ENCODE measurements around the gene SMIM38. TPM values are rescaled to one million over a fixed set of nuclear protein-coding genes. Genes with fewer than 3 reads are reported as not detected.
"Not testable (repeated sequence)": the region's sequence is repeated elsewhere in the genome, so short reads cannot be mapped to it uniquely, and the experiment has no call there.

Gene SMIM38
- total RNA-seq, 1 donor from 2014 or later = 0.26 TPM

DNA sequence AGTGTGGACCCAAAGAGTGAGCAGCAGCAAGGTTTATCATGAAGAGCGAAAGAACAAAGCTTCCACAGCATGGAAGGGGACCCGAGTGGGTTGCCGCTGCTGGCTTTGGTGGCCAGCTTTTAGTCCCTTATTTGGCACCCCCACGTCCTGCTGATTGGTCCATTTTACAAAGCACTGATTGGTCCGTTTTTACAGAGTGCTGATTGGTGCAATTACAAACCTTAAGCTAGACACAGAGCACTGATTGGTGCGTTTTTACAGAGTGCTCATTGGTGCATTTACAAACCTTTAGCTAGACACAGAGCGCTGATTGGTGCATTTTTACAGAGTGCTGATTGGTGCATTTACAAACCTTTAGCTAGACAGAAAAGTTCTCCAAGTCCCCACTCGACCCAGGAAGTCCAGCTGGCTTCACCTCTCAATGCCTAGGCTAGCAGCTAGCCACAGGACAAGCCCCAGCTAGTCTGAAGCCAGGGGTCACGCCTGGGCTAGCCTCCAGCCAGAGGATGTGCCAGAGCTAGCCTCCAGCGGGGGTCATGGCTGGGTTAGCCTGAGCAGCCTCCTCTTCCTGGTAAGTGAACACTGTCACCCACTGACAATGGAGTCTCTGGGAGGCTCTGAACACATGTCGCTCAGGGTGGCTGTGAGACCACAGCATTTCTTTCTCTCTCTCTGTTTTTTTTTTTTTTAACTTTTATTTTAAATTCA lies 6.2 kb upstream of the SMIM38 start:
- H3K4me1 Mint-ChIP-seq (ENCODE audit: low read depth) = peaks cover 11% of the 10 kb centered on the region
- H3K27ac Mint-ChIP-seq; DNase-seq (ENCODE audit: low spot score); H3K4me3 Mint-ChIP-seq; intact Hi-C loops (cut with micrococcal nuclease); H3K27me3 Mint-ChIP-seq (ENCODE audit: insufficient read depth); H3K36me3 Mint-ChIP-seq (ENCODE audit: low read depth): not testable (repeated sequence)
- peaks cover 32% of the 10 kb centered on the region for H3K9me3 Mint-ChIP-seq

GRCh38 chr11:69150175-69150574 lies 5.6 kb upstream of the SMIM38 start:
- Mint-ChIP-seq H3K36me3 (ENCODE audit: low read depth) (peaks cover 6% of the 10 kb centered on the region), H3K27me3 (ENCODE audit: insufficient read depth) (peaks cover 8% of the 10 kb centered on the region), H3K9me3 (peaks cover 27% of the 10 kb centered on the region), H3K4me3 (no peak overlapping the region), H3K4me1 (ENCODE audit: low read depth) (peaks cover 6% of the 10 kb centered on the region), H3K27ac (no peak overlapping the region)
- intact Hi-C loops (cut with micrococcal nuclease) = no loop called here
- DNase-seq (ENCODE audit: low spot score) = no peak

GRCh38 chr11:69151836-69152235 lies 3.9 kb upstream of the SMIM38 start:
- Mint-ChIP-seq H3K4me1 (ENCODE audit: low read depth) (peaks cover 6% of the 10 kb centered on the region), H3K27ac (no peak overlapping the region), H3K9me3 (peaks cover 12% of the 10 kb centered on the region), H3K36me3 (ENCODE audit: low read depth) (peaks cover 2% of the 10 kb centered on the region), H3K4me3 (no peak overlapping the region), H3K27me3 (ENCODE audit: insufficient read depth) (peaks cover 7% of the 10 kb centered on the region)
- intact Hi-C loops (cut with micrococcal nuclease) = no loop called here
- no peak for DNase-seq (ENCODE audit: low spot score)

DNA sequence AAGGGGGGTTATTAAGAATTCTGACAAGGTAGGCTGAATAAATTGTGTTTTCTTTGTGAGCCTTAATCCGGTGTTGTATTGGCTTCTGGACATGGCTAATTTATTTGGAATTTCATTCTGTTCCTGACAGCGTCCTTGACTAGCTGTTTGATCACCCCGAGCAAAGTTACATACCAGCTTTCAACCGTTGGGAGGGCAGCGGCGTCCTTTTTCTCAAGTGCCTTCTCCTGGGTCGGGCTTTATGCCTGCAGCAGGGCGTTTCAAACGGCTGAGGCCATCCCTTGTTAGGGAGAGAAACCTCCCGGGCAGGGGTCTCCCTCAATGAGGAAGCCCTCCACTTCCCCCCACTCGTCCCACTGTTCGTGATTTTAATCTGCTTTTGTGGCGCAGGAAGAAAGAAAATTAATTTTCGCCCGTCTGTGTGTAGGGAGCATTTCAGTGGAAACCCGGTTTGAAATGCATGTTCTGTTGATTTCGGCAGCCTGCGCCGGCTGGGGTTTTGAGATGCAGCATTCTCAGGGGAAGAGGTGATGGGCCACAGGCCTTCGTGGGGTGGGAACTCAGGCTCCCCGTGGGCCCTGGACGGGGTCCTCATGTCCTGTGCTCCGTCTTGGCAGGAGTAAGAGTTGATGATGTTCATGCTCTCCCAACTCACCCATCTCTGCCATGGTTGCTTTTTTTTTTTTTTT lies 2.9 kb upstream of the SMIM38 start:
- Mint-ChIP-seq H3K27ac (no peak overlapping the region), H3K9me3 (peaks cover 11% of the 10 kb centered on the region), H3K27me3 (ENCODE audit: insufficient read depth) (peaks cover 7% of the 10 kb centered on the region), H3K36me3 (ENCODE audit: low read depth) (peaks cover 2% of the 10 kb centered on the region), H3K4me3 (no peak overlapping the region), H3K4me1 (ENCODE audit: low read depth) (peaks cover 6% of the 10 kb centered on the region)
- intact Hi-C loops (cut with micrococcal nuclease) = no loop called here
- no peak for DNase-seq (ENCODE audit: low spot score)

GRCh38 chr11:69153661-69154060 lies 2.1 kb upstream of the SMIM38 start:
- Mint-ChIP-seq H3K4me3 (no peak overlapping the region), H3K27ac (no peak overlapping the region), H3K9me3 (peaks cover 9% of the 10 kb centered on the region), H3K27me3 (ENCODE audit: insufficient read depth) (peaks cover 7% of the 10 kb centered on the region), H3K36me3 (ENCODE audit: low read depth) (peaks cover 2% of the 10 kb centered on the region), H3K4me1 (ENCODE audit: low read depth) (peaks cover 6% of the 10 kb centered on the region)
- intact Hi-C loops (cut with micrococcal nuclease) = no loop called here
- no peak for DNase-seq (ENCODE audit: low spot score)

DNA sequence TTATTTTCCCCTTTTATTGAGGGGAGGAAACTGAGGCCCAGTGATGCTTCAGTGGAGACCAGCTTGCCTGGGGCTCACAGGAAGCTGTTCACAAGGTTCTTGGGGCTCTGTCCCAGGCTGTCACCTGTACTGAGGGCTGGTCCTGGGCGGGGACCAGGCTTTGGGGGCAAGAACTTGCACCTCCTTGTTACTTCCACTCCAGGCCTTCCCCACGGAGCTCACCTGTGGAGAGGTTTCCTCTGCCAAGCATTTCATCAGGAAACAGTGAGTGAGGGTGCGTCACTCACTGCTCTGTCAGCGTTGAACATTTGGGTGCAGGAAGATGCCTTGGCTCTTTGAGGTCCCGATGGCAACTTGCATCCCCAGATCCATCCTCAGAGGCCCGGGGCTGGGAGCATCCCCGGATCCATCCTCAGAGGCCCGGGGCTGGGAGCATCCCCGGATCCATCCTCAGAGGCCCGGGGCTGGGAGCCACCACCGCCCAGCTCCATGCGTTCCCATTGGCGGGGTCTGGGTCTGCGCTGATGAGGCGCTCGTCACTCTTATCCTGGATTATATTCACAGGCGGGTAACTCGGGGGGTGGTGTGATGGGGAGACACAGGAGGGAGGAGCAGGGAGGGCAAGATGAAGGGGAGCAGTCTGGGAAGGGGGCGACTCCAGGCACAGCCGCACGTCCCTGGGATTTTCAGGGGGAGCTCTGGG lies 1.4 kb upstream of the SMIM38 start:
- intact Hi-C loops (cut with micrococcal nuclease) = no loop called here
- no peak for DNase-seq (ENCODE audit: low spot score)
- no peak overlapping the region for H3K4me3 Mint-ChIP-seq
- peaks cover 7% of the 10 kb centered on the region for H3K27me3 Mint-ChIP-seq (ENCODE audit: insufficient read depth)
- no peak overlapping the region for H3K27ac Mint-ChIP-seq
- peaks cover 2% of the 10 kb centered on the region for H3K36me3 Mint-ChIP-seq (ENCODE audit: low read depth)
- H3K9me3 Mint-ChIP-seq = peaks cover 4% of the 10 kb centered on the region
- no peaks in the 10 kb centered on the region for H3K4me1 Mint-ChIP-seq (ENCODE audit: low read depth)

DNA sequence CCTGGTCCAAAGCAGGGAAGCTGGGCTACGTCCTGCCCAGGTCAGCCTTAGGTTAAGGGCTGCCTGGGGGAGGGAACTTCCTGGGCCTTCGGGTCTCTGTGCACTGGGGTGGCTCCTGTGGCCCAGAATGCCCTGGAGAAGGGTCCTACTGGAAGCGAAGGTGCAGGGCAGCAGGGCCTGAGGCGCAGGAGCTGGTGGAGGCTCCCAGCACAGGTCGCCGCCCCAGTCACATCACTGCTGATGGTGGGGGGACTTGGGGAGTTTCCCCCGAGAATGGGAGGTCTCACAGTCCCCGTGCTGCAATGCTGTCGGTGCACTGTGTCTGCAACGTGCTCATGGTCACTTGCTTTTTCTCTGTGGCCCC lies 815 bp upstream of the SMIM38 start:
- Mint-ChIP-seq H3K27me3 (ENCODE audit: insufficient read depth) (peaks cover 7% of the 10 kb centered on the region), H3K4me3 (no peak overlapping the region), H3K4me1 (ENCODE audit: low read depth) (no peaks in the 10 kb centered on the region), H3K36me3 (ENCODE audit: low read depth) (peaks cover 2% of the 10 kb centered on the region), H3K27ac (no peak overlapping the region), H3K9me3 (peaks cover 4% of the 10 kb centered on the region)
- intact Hi-C loops (cut with micrococcal nuclease) = no loop called here
- DNase-seq (ENCODE audit: low spot score) = no peak

DNA sequence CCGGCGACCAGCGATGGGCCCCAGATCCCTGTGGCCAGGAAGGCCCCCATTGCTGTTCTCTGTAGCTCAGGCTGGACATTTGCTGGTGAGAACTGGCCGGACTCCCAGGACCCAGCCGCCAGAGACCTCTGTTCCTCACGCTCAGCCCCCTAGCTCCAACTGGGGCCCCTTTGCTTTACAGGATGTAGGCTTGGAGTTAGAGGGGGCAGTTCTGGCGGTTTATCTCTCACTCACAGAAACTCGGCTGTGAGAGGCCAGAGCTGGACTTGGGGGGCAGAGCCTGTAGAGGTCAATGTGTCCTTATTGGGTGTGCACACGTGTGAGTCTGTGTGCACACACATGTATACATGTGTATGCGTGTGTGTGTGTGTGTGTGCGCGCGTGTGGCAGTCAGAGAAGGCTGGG lies 502 bp downstream of the SMIM38 start:
- H3K4me3 Mint-ChIP-seq = no peak overlapping the region
- intact Hi-C loops (cut with micrococcal nuclease) = no loop called here
- no peaks in the 10 kb centered on the region for H3K9me3 Mint-ChIP-seq
- no peak overlapping the region for H3K27ac Mint-ChIP-seq
- no peaks in the 10 kb centered on the region for H3K4me1 Mint-ChIP-seq (ENCODE audit: low read depth)
- H3K36me3 Mint-ChIP-seq (ENCODE audit: low read depth) = no peaks in the 10 kb centered on the region
- no peak for DNase-seq (ENCODE audit: low spot score)
- peaks cover 7% of the 10 kb centered on the region for H3K27me3 Mint-ChIP-seq (ENCODE audit: insufficient read depth)

- H3K4me3 Mint-ChIP-seq = no peak overlapping the region
- H3K27ac Mint-ChIP-seq = no peak overlapping the region
- H3K4me1 Mint-ChIP-seq (ENCODE audit: low read depth) = no peaks in the 10 kb centered on the region
- intact Hi-C loops (cut with micrococcal nuclease) = no loop called here
- DNase-seq (ENCODE audit: low spot score) = no peak
- H3K9me3 Mint-ChIP-seq = no peaks in the 10 kb centered on the region
- no peaks in the 10 kb centered on the region for H3K36me3 Mint-ChIP-seq (ENCODE audit: low read depth)
- peaks cover 7% of the 10 kb centered on the region for H3K27me3 Mint-ChIP-seq (ENCODE audit: insufficient read depth)
Measured at GRCh38 chr11:69156673-69157155, 979 bp downstream of the SMIM38 start.

DNA sequence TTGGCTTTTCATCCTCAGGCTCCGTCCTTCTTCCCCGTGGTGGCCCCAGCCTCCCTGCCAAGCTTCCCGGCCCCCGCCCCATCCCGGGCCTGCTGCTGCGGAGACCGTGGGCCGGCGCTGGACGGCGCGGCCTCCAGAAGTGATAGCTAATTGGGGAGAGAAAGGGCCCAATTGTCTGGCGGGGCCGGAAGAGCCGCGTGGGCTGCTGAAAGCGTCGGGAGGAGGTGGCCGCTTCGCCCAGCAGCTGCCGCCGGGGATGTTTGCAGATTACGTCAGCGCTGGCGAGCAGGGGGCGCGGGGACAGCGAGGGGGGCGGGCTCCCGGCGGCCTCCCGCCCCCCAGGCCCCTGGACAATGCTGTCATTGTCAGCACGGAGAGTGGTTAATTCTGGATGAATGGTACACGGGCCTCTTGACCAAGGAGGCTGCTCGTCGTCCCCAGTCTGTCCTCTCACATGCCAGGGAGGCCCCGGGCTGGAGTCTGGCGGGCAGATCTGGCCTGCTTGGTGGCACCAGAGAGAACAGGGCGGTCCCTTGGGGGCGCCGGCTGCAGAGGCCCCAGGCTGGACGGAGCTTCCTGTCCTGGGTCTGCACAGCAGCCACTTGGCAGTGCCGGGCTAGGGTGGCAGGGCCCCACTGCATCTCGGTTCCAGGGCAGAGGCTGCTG lies 1.6 kb downstream of the SMIM38 start:
- no peaks in the 10 kb centered on the region for H3K36me3 Mint-ChIP-seq (ENCODE audit: low read depth)
- intact Hi-C loops (cut with micrococcal nuclease) = no loop called here

DNA sequence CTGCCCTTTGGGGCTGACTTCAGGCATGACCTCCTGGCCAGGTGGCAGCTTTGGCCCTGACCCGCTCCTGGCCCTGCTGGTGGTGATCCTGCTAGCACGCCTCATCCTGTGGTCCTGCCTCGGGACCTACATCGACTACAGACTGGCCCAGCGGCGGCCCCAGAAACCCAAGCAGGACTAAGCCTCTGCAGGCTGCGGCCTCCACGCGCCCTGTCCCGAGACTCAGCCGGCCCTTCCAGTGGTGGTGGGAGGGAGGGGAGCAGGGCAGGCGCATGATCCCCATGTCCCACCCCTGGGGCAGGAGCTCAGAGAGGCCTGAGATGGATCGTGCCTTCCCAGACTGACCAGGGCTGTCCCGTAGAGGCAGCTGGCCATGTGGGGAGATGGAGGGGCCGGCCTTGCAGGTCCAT lies 2.1 kb downstream of the SMIM38 start:
- intact Hi-C loops (cut with micrococcal nuclease) = no loop called here
- peaks cover 7% of the 10 kb centered on the region for H3K27me3 Mint-ChIP-seq (ENCODE audit: insufficient read depth)
- H3K4me3 Mint-ChIP-seq = no peak overlapping the region
- no peaks in the 10 kb centered on the region for H3K4me1 Mint-ChIP-seq (ENCODE audit: low read depth)
- no peaks in the 10 kb centered on the region for H3K9me3 Mint-ChIP-seq
- H3K27ac Mint-ChIP-seq = no peak overlapping the region
- DNase-seq (ENCODE audit: low spot score) = no peak
- no peaks in the 10 kb centered on the region for H3K36me3 Mint-ChIP-seq (ENCODE audit: low read depth)

More for the DNA sequence above, 1.6 kb downstream of the SMIM38 start:
- H3K27me3 Mint-ChIP-seq (ENCODE audit: insufficient read depth) = peaks cover 7% of the 10 kb centered on the region
- H3K9me3 Mint-ChIP-seq = no peaks in the 10 kb centered on the region
- DNase-seq (ENCODE audit: low spot score) = no peak
- H3K4me1 Mint-ChIP-seq (ENCODE audit: low read depth) = no peaks in the 10 kb centered on the region
- H3K27ac Mint-ChIP-seq = no peak overlapping the region
- no peak overlapping the region for H3K4me3 Mint-ChIP-seq

- H3K27me3 Mint-ChIP-seq (ENCODE audit: insufficient read depth) = peaks cover 5% of the 10 kb centered on the region
- intact Hi-C loops (cut with micrococcal nuclease) = no loop called here
Measured at GRCh38 chr11:69158301-69159149, 2.8 kb downstream of the SMIM38 start.

More at GRCh38 chr11:69158301-69159149, 2.8 kb downstream of the SMIM38 start:
- Mint-ChIP-seq H3K4me1 (ENCODE audit: low read depth) (no peaks in the 10 kb centered on the region), H3K4me3 (no peak overlapping the region), H3K27ac (no peak overlapping the region), H3K36me3 (ENCODE audit: low read depth) (no peaks in the 10 kb centered on the region), H3K9me3 (no peaks in the 10 kb centered on the region)
- DNase-seq (ENCODE audit: low spot score) = no peak

Data from activated T-helper 1 cell treated with anti-CD3 and anti-CD28 coated beads, Interleukin-12 subunit alpha, Interleukin-12 subunit beta, Interleukin-2, Interleukin-4 antibody, amounts not matched to agents 30 ng/mL and 10 ng/mL and 1 ng/mL, durations not matched to agents 14 hours and 24 hours and 36 hours (primary cell).